Measurements from ENCODE around the gene CNKSR2.

DNA sequence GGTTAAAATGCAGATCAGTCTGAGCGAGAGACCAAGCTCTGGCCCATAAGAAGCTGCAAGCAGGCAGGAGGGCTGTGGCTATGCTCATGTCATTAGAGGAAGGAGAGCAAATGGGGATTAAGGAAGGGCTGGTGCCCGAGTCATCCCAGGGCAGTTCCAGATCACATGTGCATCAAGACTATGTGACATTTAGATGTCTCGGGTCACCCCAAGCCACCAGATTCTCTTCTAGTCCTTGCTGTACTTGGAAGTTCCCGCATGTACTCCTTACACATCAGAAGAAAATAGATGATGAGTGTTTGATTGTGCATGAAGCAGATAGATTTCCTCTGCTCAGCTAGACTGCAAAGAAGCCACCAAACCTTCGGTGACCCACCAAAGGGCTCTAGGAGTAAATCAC, 326.1 kb downstream of the CNKSR2 start:
- TF ChIP-seq ZFX (IDR thresholded peaks at IDR 0.05) (no peak), SP1 (IDR thresholded peaks at IDR 0.05; ENCODE audit: low read depth) (no peak), POLR2AphosphoS5 (IDR thresholded peaks at IDR 0.05; ENCODE audit: low read depth, low read length) (no peak), EZH2 (IDR thresholded peaks at IDR 0.05) (no peak)
- TF ChIP-seq, protein P1, sequence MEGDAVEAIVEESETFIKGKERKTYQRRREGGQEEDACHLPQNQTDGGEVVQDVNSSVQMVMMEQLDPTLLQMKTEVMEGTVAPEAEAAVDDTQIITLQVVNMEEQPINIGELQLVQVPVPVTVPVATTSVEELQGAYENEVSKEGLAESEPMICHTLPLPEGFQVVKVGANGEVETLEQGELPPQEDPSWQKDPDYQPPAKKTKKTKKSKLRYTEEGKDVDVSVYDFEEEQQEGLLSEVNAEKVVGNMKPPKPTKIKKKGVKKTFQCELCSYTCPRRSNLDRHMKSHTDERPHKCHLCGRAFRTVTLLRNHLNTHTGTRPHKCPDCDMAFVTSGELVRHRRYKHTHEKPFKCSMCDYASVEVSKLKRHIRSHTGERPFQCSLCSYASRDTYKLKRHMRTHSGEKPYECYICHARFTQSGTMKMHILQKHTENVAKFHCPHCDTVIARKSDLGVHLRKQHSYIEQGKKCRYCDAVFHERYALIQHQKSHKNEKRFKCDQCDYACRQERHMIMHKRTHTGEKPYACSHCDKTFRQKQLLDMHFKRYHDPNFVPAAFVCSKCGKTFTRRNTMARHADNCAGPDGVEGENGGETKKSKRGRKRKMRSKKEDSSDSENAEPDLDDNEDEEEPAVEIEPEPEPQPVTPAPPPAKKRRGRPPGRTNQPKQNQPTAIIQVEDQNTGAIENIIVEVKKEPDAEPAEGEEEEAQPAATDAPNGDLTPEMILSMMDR (IDR thresholded peaks at IDR 0.05 in 2 of 3, conservative IDR thresholded peaks at IDR 0.05 in 1 of 3; ENCODE audit: borderline replicate concordance in 1 of 3, insufficient read depth in 1 of 3, low read depth in 2 of 3, low read length in 2 of 3) = no peak
- TF ChIP-seq, protein P2, sequence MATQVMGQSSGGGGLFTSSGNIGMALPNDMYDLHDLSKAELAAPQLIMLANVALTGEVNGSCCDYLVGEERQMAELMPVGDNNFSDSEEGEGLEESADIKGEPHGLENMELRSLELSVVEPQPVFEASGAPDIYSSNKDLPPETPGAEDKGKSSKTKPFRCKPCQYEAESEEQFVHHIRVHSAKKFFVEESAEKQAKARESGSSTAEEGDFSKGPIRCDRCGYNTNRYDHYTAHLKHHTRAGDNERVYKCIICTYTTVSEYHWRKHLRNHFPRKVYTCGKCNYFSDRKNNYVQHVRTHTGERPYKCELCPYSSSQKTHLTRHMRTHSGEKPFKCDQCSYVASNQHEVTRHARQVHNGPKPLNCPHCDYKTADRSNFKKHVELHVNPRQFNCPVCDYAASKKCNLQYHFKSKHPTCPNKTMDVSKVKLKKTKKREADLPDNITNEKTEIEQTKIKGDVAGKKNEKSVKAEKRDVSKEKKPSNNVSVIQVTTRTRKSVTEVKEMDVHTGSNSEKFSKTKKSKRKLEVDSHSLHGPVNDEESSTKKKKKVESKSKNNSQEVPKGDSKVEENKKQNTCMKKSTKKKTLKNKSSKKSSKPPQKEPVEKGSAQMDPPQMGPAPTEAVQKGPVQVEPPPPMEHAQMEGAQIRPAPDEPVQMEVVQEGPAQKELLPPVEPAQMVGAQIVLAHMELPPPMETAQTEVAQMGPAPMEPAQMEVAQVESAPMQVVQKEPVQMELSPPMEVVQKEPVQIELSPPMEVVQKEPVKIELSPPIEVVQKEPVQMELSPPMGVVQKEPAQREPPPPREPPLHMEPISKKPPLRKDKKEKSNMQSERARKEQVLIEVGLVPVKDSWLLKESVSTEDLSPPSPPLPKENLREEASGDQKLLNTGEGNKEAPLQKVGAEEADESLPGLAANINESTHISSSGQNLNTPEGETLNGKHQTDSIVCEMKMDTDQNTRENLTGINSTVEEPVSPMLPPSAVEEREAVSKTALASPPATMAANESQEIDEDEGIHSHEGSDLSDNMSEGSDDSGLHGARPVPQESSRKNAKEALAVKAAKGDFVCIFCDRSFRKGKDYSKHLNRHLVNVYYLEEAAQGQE (IDR thresholded peaks at IDR 0.05; ENCODE audit: low read depth) = no peak

Data from HCT116 (cell line).